Measurements from ENCODE around the gene NAA25. TPM values are rescaled to one million over a fixed set of nuclear protein-coding genes. Genes with fewer than 3 reads are reported as not detected.
"Not testable (repeated sequence)": the region's sequence is repeated elsewhere in the genome, so short reads cannot be mapped to it uniquely, and the experiment has no call there.

The NAA25 gene
- total and polyA plus RNA-seq, 2 of the 4 experiments (the other 2 are of a cell fraction) = 10.3 to 25.5 TPM

DNA sequence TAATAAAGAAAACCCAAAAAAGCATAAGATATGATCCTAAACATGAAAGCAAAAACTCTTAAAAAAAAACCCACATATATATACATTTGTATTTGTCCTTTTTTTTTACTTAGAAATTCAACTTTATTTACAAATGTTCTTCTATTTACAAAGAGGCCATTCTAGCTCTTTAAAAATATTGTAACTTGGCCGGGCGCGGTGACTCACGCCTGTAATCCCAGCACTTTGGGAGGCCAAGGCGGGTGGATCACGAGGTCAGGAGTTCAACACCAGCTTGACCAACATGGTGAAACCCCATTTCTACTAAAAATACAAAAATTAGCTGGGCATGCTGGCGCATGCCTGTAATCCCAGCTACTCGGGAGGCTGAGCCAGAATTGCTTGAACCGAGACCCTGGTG lies 109.5 kb downstream of the NAA25 start:
- CTCF ChIA-PET; H2BK5ac ChIP-seq (ENCODE audit: low read depth, low read length, poor library complexity, severe bottlenecking); H2BK120ac ChIP-seq (ENCODE audit: low read depth, low read length); H4K20me1 ChIP-seq (ENCODE audit: insufficient read depth, low read length); H3K18ac ChIP-seq (ENCODE audit: low read depth, low read length); intact Hi-C loops (cut with micrococcal nuclease); H4K5ac ChIP-seq (ENCODE audit: low read depth, low read length); in situ Hi-C loops (cut with MboI; ENCODE audit: low sequenced_read_pairs); H3K27me3 ChIP-seq (ENCODE audit: control insufficient read depth, insufficient read depth, low read length); H4K91ac ChIP-seq (ENCODE audit: insufficient read depth, low read depth, low read length); POLR2A ChIA-PET (ENCODE audit: unreplicated experiment); H2AK9ac ChIP-seq (replicated peaks; ENCODE audit: low read depth, low read length, poor library complexity); H3K9me1 ChIP-seq (ENCODE audit: insufficient read depth, low read length); H3K14ac ChIP-seq (replicated peaks; ENCODE audit: low read depth, low read length); H2BK20ac ChIP-seq (ENCODE audit: low read depth, low read length); H3K36me3 ChIP-seq (ENCODE audit: control insufficient read depth, insufficient read depth, low read length); H3K9me3 ChIP-seq (ENCODE audit: control insufficient read depth, insufficient read depth, low read length); H4K8ac ChIP-seq (ENCODE audit: low read depth in 2 of 2, low read length in 2 of 2); H3K4me2 ChIP-seq (ENCODE audit: low read depth, low read length); DNase-seq; H3K27ac ChIP-seq (ENCODE audit: insufficient read depth, low read length); ATAC-seq (ENCODE audit: low read depth); H2AFZ ChIP-seq (replicated peaks; ENCODE audit: low read length, poor library complexity); H3K4ac ChIP-seq (ENCODE audit: low read depth, low read length); H3K4me1 ChIP-seq (ENCODE audit: control insufficient read depth, insufficient read depth, low read length); H2AK5ac ChIP-seq (ENCODE audit: low read depth, low read length); dilution Hi-C loops (cut with HindIII; ENCODE audit: low sequenced_read_pairs, unreplicated experiment); H3K4me3 ChIP-seq (ENCODE audit: insufficient read depth, low read depth, low read length); BruUV-seq (replicated peaks); H3K56ac ChIP-seq (ENCODE audit: extremely low read depth, insufficient read depth, low read length); H2BK15ac ChIP-seq (ENCODE audit: low read depth, low read length); H3K9ac ChIP-seq (ENCODE audit: low read depth, low read length); H3K23ac ChIP-seq (ENCODE audit: low read depth, low read length); H3K79me1 ChIP-seq (ENCODE audit: low read depth in 1 of 2, low read length in 2 of 2): not testable (repeated sequence)
- WGBS, 2 experiments (ENCODE audit: extremely low coverage in 2 of 2, insufficient read length in 1 of 2) = no CpG with 5 or more reads among the region's 9 CpGs

Data from IMR-90 (cell line).